K562 (cell line): ENCODE measurements around the gene DAB1. TPM values are rescaled to one million over a fixed set of nuclear protein-coding genes. Genes with fewer than 3 reads are reported as not detected.

Source experiments
- ATAC-seq: fragments of 200-7000 bp; cut with Tn5 transposase; 3 replicates; pipeline ENCODE4 v1.9.1; 2020; ENCODE audit warnings: moderate library complexity
- BruUV-seq: library from RNA; stranded (reverse); fragments of 400-500 nt; replicated peaks from 2 replicates; lab custom pipeline; 2021; lab: Mats Ljungman, UMichigan
- CTCF ChIA-PET: fragments of 300-600 bp; formaldehyde crosslinking; extraction: SDS; loops from one replicate; lab custom pipeline; 2021; ENCODE audit warnings: low intra/inter-chr PET ratio; lab: Yijun Ruan, JAX
- POLR2A ChIA-PET: fragments of 300-600, 350-650 bp; sonication (Branson Sonifier 250); formaldehyde crosslinking; extraction: SDS; loops from one replicate; lab custom pipeline; 2021; ENCODE audit warnings: antibody characterized with exemption, inconsistent platforms; lab: Yijun Ruan, JAX
- DNase-seq, 4 experiments: peaks; one replicate each; pipeline versions ENCODE4 v3.0.0 to v3.0.0-alpha.2; 2011 to 2018; ENCODE audit warnings: low spot score in 3 of 4, mixed read lengths in 3 of 4; ENCODE audit errors: extremely low read depth in 1 of 4
- FAIRE-seq: peaks from 2 replicates; lab custom pipeline; 2011; peaks lifted over from hg19 to GRCh38; lab: Jason Lieb, UNC
- H2AFZ ChIP-seq: 2 replicates; pipeline ENCODE4 v1.6.0; 2011; ENCODE audit warnings: low read depth, low read length, control low read depth, inconsistent platforms
- H3K27ac ChIP-seq: fragments of 200-600 bp; 3 replicates; pipeline ENCODE4 v1.8.0; 2011; ENCODE audit warnings: low read depth, mild to moderate bottlenecking, control low read depth, inconsistent platforms, low read length, moderate library complexity, mixed read lengths; ENCODE audit errors: extremely low read depth
- H3K27me3 ChIP-seq, 2 experiments: fragments of 300-600 bp in 1 of 2; 2 replicates in 1 of 2; 3 replicates in 1 of 2; pipeline versions ENCODE4 v1.6.0 to v1.8.0; 2011; ENCODE audit warnings: inconsistent platforms in 2 of 2, low read length in 2 of 2, mild to moderate bottlenecking in 1 of 2, mixed read lengths in 1 of 2, moderate library complexity in 1 of 2; ENCODE audit not compliant: control insufficient read depth in 2 of 2, insufficient read depth in 2 of 2
- H3K36me3 ChIP-seq: fragments of 300-600 bp; 3 replicates; pipeline ENCODE4 v1.8.0; 2011; ENCODE audit warnings: mild to moderate bottlenecking, low read length, inconsistent platforms; ENCODE audit not compliant: control insufficient read depth, insufficient read depth
- H3K4me1 ChIP-seq, 2 experiments: fragments of 200-600 bp in 1 of 2; replicated peaks in 1 of 2; 2 replicates in 1 of 2; 3 replicates in 1 of 2; pipeline versions ENCODE4 v1.5.1 to v1.8.0; 2011; ENCODE audit warnings: inconsistent platforms in 2 of 2, low read length in 2 of 2, mild to moderate bottlenecking in 1 of 2, mixed read lengths in 1 of 2, moderate library complexity in 1 of 2; ENCODE audit not compliant: control insufficient read depth in 2 of 2, insufficient read depth in 2 of 2
- H3K4me2 ChIP-seq: 2 replicates; pipeline ENCODE4 v1.6.1; 2011; ENCODE audit warnings: low read length, control low read depth, inconsistent platforms, mixed read lengths; ENCODE audit not compliant: insufficient read depth
- H3K4me3 ChIP-seq: fragments of 200-600 bp; sonication (generic), shearing (Covaris generic); 2 replicates; pipeline ENCODE4 v1.5.1; 2016; ENCODE audit warnings: control low read depth, inconsistent platforms
- H3K79me2 ChIP-seq: fragments of 200-600 bp; 3 replicates; pipeline ENCODE4 v1.8.0; 2011; ENCODE audit warnings: low read length, inconsistent platforms; ENCODE audit not compliant: control insufficient read depth, insufficient read depth
- H3K9ac ChIP-seq, 2 experiments: 2 replicates each; pipeline versions ENCODE4 v1.6.0 to v1.6.1; 2011; ENCODE audit warnings: low read depth in 2 of 2, low read length in 2 of 2, control low read depth in 1 of 2, inconsistent platforms in 1 of 2, mild to moderate bottlenecking in 1 of 2, mixed read lengths in 1 of 2; ENCODE audit not compliant: insufficient read depth in 1 of 2
- H3K9me1 ChIP-seq: one replicate; pipeline ENCODE4 v1.6.0; 2011; ENCODE audit warnings: inconsistent platforms, mild to moderate bottlenecking, low read length, moderate library complexity; ENCODE audit not compliant: control insufficient read depth, insufficient read depth
- H3K9me3 ChIP-seq: replicated peaks from 2 replicates; pipeline ENCODE4 v1.5.1; 2011; ENCODE audit warnings: low read depth, low read length, inconsistent platforms; ENCODE audit not compliant: control insufficient read depth, insufficient read depth
- H4K20me1 ChIP-seq: replicated peaks from 2 replicates; pipeline ENCODE4 v1.6.1; 2011; ENCODE audit warnings: low read length, inconsistent platforms, mixed read lengths; ENCODE audit not compliant: control insufficient read depth, insufficient read depth
- CBX8 ChIP-seq: fragments of 200-600 bp; sonication (generic); IDR thresholded peaks from 2 replicates; pipeline ENCODE4 v1.6.1; 2012; ENCODE audit warnings: borderline replicate concordance, mixed run types, low read depth, mild to moderate bottlenecking, moderate library complexity, mixed read lengths, low read length, control low read depth, inconsistent platforms; ENCODE audit not compliant: poor library complexity, severe bottlenecking; ENCODE audit errors: extremely low read depth
- DMBX1 ChIP-seq: fragments of 250-450 bp; sonication (Bioruptor Pico); IDR thresholded peaks from 2 replicates; pipeline ENCODE4 v1.8.0; 2022; ENCODE audit warnings: inconsistent platforms, mild to moderate bottlenecking, moderate library complexity, borderline replicate concordance
- NR2C2 ChIP-seq, 2 experiments: fragments of 200-800 bp in 1 of 2; sonication (Bioruptor generic) in 1 of 2; sonication (generic) in 1 of 2; formaldehyde crosslinking in 1 of 2; IDR thresholded peaks; 2 replicates each; pipeline versions ENCODE4 v1.6.1 to v1.8.0; 2016 to 2022; ENCODE audit warnings: mild to moderate bottlenecking in 1 of 2, missing compliant biosample characterization in 1 of 2, missing genetic modification characterization in 1 of 2, missing genetic modification reagents in 1 of 2
- PCBP2 ChIP-seq: fragments of 200-400 bp; formaldehyde crosslinking; IDR thresholded peaks from 2 replicates; pipeline ENCODE4 v1.6.1; 2018; ENCODE audit warnings: low read length, low read depth, mild to moderate bottlenecking, moderate library complexity; ENCODE audit not compliant: poor library complexity, severe bottlenecking
- RHOXF2B ChIP-seq: fragments of 250-450 bp; sonication (Bioruptor Pico); conservative IDR thresholded peaks from 2 replicates; pipeline ENCODE4 v1.5.1; 2021
- SAP30 ChIP-seq: fragments of 200-600 bp; sonication (generic); IDR thresholded peaks from 2 replicates; pipeline ENCODE4 v1.6.1; 2012; ENCODE audit warnings: borderline replicate concordance, low read depth, mild to moderate bottlenecking, moderate library complexity, low read length, control low read depth, inconsistent platforms; ENCODE audit not compliant: insufficient read depth, poor library complexity, severe bottlenecking
- SMAD4 ChIP-seq: fragments of 250-450 bp; sonication (Bioruptor Pico); conservative IDR thresholded peaks from 2 replicates; pipeline ENCODE4 v1.8.0; 2021; ENCODE audit warnings: inconsistent platforms, mild to moderate bottlenecking, moderate library complexity
- SNRNP70 ChIP-seq: fragments of 200-400 bp; formaldehyde crosslinking; optimal IDR thresholded peaks from 2 replicates; pipeline ENCODE3; 2017; ENCODE audit warnings: low read depth, low read length
- U2AF1 ChIP-seq: fragments of 200-400 bp; formaldehyde crosslinking; optimal IDR thresholded peaks from 2 replicates; pipeline ENCODE3; 2017; ENCODE audit warnings: mild to moderate bottlenecking, low read depth, low read length, moderate library complexity
- ZNF140 ChIP-seq: fragments of 250-450 bp; sonication (Bioruptor Pico); IDR thresholded peaks from 2 replicates; pipeline ENCODE4 v1.8.0; 2021; ENCODE audit warnings: moderate library complexity, mild to moderate bottlenecking, inconsistent platforms
- ZNF184 ChIP-seq: sonication (generic); formaldehyde crosslinking; IDR thresholded peaks from 2 replicates; pipeline ENCODE4 v1.5.0; 2020; ENCODE audit warnings: missing genetic modification reagents
- ZSCAN32 ChIP-seq: fragments of 450-650 bp; formaldehyde crosslinking; IDR thresholded peaks from 2 replicates; pipeline ENCODE4 v1.4.0; 2020; ENCODE audit warnings: mild to moderate bottlenecking, moderate library complexity
- WGBS: fragments of 100-300 bp; shearing (Covaris generic); methylation state at CpG from one replicate; pipeline ENCODE4 v1.1.6; 2016; ENCODE audit warnings: low coverage, mixed read lengths; ENCODE audit not compliant: insufficient coverage; ENCODE audit errors: missing lambda C conversion rate; 5-methylcytosine and 5-hydroxymethylcytosine counted together
- in situ Hi-C: fragments of 300-500 bp; cut with MboI; formaldehyde crosslinking; loops from 4 replicates; pipeline ENCODE4 v1.15.0; 2018; ENCODE audit warnings: inconsistent platforms, mixed read lengths
- intact Hi-C: fragments of 100-400 bp; cut with micrococcal nuclease; formaldehyde crosslinking; loops from 2 replicates; pipeline ENCODE4 v1.14.2; 2022
- polyA plus RNA-seq, 8 experiments: library from polyadenylated mRNA; depleted of rRNA in 4 of 8; stranded (reverse) in 5 of 8; unstranded in 3 of 8; fragments of >200 nt; fragmentation: Nextera tagmentation in 2 of 8; fragmentation: Illumina TruSeq in 1 of 8; extraction: Ambion mirVana in 2 of 8; extraction: Trizol in 1 of 8; gene quantifications; 2 replicates each; pipeline versions ENCODE4 v1.2.1 to v1.2.3, GENCODE V29; 2011 to 2014; ENCODE audit warnings: inconsistent platforms in 1 of 8, missing spikeins in 1 of 8
- total RNA-seq, 7 experiments: library from RNA; depleted of rRNA in 6 of 7; stranded (reverse); fragments of >200 nt in 6 of 7; fragmentation: Illumina TruSeq in 2 of 7; extraction: Trizol in 2 of 7; gene quantifications; 2 replicates each; pipeline versions ENCODE4 v1.2.1 to v1.2.3, GENCODE V29; 2011 to 2021; ENCODE audit warnings: low replicate concordance in 1 of 7
- TF ChIP-seq, protein P1 (sequence below): fragments of 150-350 bp; IDR thresholded peaks from 2 replicates; pipeline ENCODE4 v1.6.1; 2014; ENCODE audit warnings: low read depth, mild to moderate bottlenecking, low read length, borderline replicate concordance
- TF ChIP-seq, protein P2 (sequence below): sonication (generic); formaldehyde crosslinking; IDR thresholded peaks from 2 replicates; pipeline ENCODE4 v1.8.0; 2022; ENCODE audit warnings: mild to moderate bottlenecking, missing genetic modification reagents
- TF ChIP-seq, protein P3 (sequence below): fragments of 250-450 bp; sonication (Bioruptor Pico); IDR thresholded peaks from 2 replicates; pipeline ENCODE4 v1.5.0; 2020; ENCODE audit warnings: mild to moderate bottlenecking

Gene DAB1
- total and polyA plus RNA-seq, 9 of the 15 experiments (the other 6 are each of a cell fraction or from before 2014, with no cell fraction given), result not detected

DNA sequence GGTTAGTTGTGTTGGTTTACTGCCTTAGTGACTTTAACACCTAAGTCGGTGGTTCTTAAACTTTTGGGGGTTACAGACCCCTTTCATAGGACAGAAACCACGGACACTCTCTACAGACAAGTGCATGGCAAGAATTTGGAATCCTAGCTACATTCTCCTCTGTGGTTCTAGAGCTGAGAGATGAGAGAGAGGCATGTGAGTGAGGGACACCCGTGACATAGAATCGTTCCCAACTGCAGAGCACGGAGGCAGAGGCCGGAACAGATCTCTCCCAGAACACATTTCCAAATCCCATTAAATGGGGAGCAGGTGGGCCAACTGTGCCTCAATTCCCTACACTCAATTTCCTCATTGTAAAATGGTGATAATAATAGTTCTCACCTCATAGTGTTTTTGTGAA, 60.7 kb downstream of the DAB1 start (continued):
- TF ChIP-seq, protein P1, sequence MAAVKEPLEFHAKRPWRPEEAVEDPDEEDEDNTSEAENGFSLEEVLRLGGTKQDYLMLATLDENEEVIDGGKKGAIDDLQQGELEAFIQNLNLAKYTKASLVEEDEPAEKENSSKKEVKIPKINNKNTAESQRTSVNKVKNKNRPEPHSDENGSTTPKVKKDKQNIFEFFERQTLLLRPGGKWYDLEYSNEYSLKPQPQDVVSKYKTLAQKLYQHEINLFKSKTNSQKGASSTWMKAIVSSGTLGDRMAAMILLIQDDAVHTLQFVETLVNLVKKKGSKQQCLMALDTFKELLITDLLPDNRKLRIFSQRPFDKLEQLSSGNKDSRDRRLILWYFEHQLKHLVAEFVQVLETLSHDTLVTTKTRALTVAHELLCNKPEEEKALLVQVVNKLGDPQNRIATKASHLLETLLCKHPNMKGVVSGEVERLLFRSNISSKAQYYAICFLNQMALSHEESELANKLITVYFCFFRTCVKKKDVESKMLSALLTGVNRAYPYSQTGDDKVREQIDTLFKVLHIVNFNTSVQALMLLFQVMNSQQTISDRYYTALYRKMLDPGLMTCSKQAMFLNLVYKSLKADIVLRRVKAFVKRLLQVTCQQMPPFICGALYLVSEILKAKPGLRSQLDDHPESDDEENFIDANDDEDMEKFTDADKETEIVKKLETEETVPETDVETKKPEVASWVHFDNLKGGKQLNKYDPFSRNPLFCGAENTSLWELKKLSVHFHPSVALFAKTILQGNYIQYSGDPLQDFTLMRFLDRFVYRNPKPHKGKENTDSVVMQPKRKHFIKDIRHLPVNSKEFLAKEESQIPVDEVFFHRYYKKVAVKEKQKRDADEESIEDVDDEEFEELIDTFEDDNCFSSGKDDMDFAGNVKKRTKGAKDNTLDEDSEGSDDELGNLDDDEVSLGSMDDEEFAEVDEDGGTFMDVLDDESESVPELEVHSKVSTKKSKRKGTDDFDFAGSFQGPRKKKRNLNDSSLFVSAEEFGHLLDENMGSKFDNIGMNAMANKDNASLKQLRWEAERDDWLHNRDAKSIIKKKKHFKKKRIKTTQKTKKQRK, result no peak
- TF ChIP-seq, all 486 proteins: peak for 0

DNA sequence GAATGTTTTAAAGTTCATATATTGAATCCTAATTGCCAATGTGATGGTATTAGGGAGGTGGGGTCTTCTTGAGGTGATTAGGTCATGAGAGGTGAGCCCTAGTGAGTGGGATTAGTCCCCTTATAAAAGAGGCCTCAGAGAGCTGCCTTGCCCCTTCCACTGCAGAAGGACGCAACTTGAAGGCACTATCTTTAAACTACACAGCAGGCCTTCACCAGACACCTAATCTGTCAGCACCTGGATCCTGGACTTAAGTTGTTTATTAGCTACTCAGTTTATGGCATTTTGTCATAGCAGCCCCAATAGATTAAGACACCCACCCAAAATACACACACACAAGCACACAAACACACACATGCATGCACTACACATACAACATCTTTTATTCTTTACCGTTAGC, 61.4 kb downstream of the DAB1 start:
- H3K79me2 ChIP-seq, result no peaks in the 10 kb centered on the region
- intact Hi-C loops, result no loop called here
- WGBS, result 0% methylated on average over 2 of the region's 2 CpGs
- H3K9ac ChIP-seq, result no peak overlapping the region
- FAIRE-seq (no peak), ATAC-seq (no peak), DNase-seq (no peak)
- in situ Hi-C loops, result no loop called here
- H3K9me1 ChIP-seq, result no peaks in the 10 kb centered on the region
- H3K4me1 ChIP-seq, result no peaks in the 10 kb centered on the region
- no peak overlapping the region for H3K4me2 ChIP-seq
- no peak overlapping the region for H3K4me3 ChIP-seq
- ChIA-PET POLR2A (interaction anchor here (0.7 kb wide), 1 partner anchor 160 kb away, joined by 3 read pairs; no protein-coding TSS in a partner anchor), CTCF (interaction anchor here (0.6 kb wide), 1 partner anchor 186 kb away, joined by 3 read pairs; no protein-coding TSS in a partner anchor)
- no peaks in the 10 kb centered on the region for H3K36me3 ChIP-seq
- no peaks in the 10 kb centered on the region for H4K20me1 ChIP-seq
- H3K9me3 ChIP-seq, result no peaks in the 10 kb centered on the region
- no TSS peak for BruUV-seq
- no peak overlapping the region for H2AFZ ChIP-seq
- H3K27ac ChIP-seq, result no peak overlapping the region
- H3K27me3 ChIP-seq, result no peaks in the 10 kb centered on the region
- no peak for TF ChIP-seq SMAD4 (CRISPR knock-in tag)
- TF ChIP-seq, protein P2, sequence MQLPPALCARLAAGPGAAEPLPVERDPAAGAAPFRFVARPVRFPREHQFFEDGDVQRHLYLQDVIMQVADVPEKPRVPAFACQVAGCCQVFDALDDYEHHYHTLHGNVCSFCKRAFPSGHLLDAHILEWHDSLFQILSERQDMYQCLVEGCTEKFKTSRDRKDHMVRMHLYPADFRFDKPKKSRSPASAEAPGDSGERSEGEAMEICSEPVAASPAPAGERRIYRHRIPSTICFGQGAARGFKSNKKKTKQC, result no peak
- no peak for TF ChIP-seq ZSCAN32 (CRISPR knock-in tag)
- TF ChIP-seq, protein P3, sequence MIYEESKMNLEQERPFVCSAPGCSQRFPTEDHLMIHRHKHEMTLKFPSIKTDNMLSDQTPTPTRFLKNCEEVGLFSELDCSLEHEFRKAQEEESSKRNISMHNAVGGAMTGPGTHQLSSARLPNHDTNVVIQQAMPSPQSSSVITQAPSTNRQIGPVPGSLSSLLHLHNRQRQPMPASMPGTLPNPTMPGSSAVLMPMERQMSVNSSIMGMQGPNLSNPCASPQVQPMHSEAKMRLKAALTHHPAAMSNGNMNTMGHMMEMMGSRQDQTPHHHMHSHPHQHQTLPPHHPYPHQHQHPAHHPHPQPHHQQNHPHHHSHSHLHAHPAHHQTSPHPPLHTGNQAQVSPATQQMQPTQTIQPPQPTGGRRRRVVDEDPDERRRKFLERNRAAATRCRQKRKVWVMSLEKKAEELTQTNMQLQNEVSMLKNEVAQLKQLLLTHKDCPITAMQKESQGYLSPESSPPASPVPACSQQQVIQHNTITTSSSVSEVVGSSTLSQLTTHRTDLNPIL, result no peak
- TF ChIP-seq ZNF140 (CRISPR knock-in tag), result no peak
- no peak for TF ChIP-seq NR2C2 (CRISPR knock-in tag; IDR thresholded peaks at IDR 0.05)
- no peak for TF ChIP-seq NR2C2 (tag; IDR thresholded peaks at IDR 0.05)
- no peak for TF ChIP-seq RHOXF2B (CRISPR knock-in tag)
- TF ChIP-seq ZNF184 (CRISPR knock-in tag), result no peak
- no peak for TF ChIP-seq SNRNP70
- no peak for TF ChIP-seq SAP30
- TF ChIP-seq DMBX1 (CRISPR knock-in tag), result no peak
- TF ChIP-seq CBX8, result no peak
- no peak for TF ChIP-seq U2AF1
- no peak for TF ChIP-seq PCBP2
